NCI-H1048 (cell line): ENCODE data around the gene MISP.

Experiments
- DNase-seq: peaks from one replicate; lab custom pipeline; 2025; lab: John Stamatoyannopoulos, UW

MISP gene

DNA sequence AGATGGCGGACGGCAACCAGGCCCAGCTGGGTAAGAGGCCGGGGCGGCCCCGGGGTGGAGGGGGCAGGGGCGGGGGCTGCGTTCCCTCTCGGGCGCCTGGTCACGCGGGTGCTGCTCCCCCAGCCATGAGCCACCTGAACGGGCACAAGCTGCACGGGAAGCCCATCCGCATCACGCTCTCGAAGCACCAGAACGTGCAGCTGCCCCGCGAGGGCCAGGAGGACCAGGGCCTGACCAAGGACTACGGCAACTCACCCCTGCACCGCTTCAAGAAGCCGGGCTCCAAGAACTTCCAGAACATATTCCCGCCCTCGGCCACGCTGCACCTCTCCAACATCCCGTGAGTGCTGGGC lies 57.5 kb downstream of the MISP start:
- no peak for DNase-seq

- no peak for DNase-seq
Measured at GRCh38 chr19:810077-810855, 59.4 kb downstream of the MISP start.

DNA sequence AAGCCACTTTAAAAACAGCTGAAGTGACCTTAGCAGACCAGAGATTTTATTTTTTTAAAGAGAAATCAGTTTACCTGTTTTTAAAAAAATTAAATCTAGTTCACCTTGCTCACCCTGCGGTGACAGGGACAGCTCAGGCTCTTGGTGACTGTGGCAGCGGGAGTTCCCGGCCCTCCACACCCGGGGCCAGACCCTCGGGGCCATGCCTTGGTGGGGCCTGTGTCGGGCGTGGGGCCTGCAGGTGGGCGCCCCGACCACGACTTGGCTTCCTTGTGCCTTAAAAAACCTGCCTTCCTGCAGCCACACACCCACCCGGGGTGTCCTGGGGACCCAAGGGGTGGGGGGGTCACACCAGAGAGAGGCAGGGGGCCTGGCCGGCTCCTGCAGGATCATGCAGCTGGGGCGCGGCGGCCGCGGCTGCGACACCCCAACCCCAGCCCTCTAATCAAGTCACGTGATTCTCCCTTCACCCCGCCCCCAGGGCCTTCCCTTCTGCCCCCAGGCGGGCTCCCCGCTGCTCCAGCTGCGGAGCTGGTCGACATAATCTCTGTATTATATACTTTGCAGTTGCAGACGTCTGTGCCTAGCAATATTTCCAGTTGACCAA lies 60.1 kb downstream of the MISP start:
- DNase-seq = no peak

- no peak for DNase-seq
Measured at GRCh38 chr19:811506-812048, 60.7 kb downstream of the MISP start.

GRCh38 chr19:812049-812746 lies 61.3 kb downstream of the MISP start:
- DNase-seq = no peak

GRCh38 chr19:812747-813218 lies 61.9 kb downstream of the MISP start:
- DNase-seq = no peak

- no peak for DNase-seq
Measured at GRCh38 chr19:813219-814151, 62.6 kb downstream of the MISP start.
